Ovary (tissue), 9 donors: ENCODE data around the gene ATP9A. TPM values are rescaled to one million over a fixed set of nuclear protein-coding genes. Genes with fewer than 3 reads are reported as not detected.
"Not testable (repeated sequence)": the region's sequence is repeated elsewhere in the genome, so short reads cannot be mapped to it uniquely, and the experiment has no call there.

Source experiments
- DNase-seq, 5 donors: peaks; one replicate each; pipeline ENCODE4 v3.0.0-alpha.2; 2019 to 2020
- H3K27ac ChIP-seq, 2 donors: fragments of 200-600 bp; one replicate each; pipeline versions ENCODE4 v1.5.1 to v1.8.0; 2019 to 2022
- H3K27me3 ChIP-seq: fragments of 200-600 bp; one replicate; pipeline ENCODE4 v1.8.0; 2022
- H3K36me3 ChIP-seq: fragments of 200-600 bp; sonication (generic); one replicate; pipeline ENCODE4 v1.5.1; 2019
- H3K4me1 ChIP-seq: one replicate; pipeline ENCODE4 v1.8.1; 2013; ENCODE audit warnings: mild to moderate bottlenecking, moderate library complexity; ENCODE audit not compliant: insufficient read depth
- H3K4me3 ChIP-seq: fragments of 200-600 bp; sonication (generic); one replicate; pipeline ENCODE4 v1.5.1; 2017
- H3K9me3 ChIP-seq, 2 donors: fragments of 200-600 bp in 1 of 2; sonication (generic) in 1 of 2; one replicate each; pipeline versions ENCODE4 v1.5.1 to v1.8.1; 2013 to 2019; ENCODE audit warnings: mild to moderate bottlenecking in 1 of 2, moderate library complexity in 1 of 2
- CTCF ChIP-seq, 3 donors: fragments of 450-650 bp in 2 of 3; fragments of 200-600 bp in 1 of 3; IDR thresholded peaks; one replicate each; pipeline versions ENCODE4 v1.5.1 to v1.8.0; 2016 to 2022; ENCODE audit warnings: antibody characterized with exemption in 3 of 3, mild to moderate bottlenecking in 1 of 3
- EP300 ChIP-seq: sonication (generic); formaldehyde crosslinking; IDR thresholded peaks from one replicate; pipeline ENCODE4 v1.6.1; 2017; ENCODE audit warnings: antibody characterized with exemption
- POLR2A ChIP-seq: fragments of 450-650 bp; IDR thresholded peaks from one replicate; pipeline ENCODE4 v1.6.1; 2017; ENCODE audit warnings: antibody characterized with exemption, mild to moderate bottlenecking, moderate library complexity
- WGBS, 3 donors: extraction: QIAGEN DNeasy Blood & Tissue Kit in 1 of 3; methylation state at CpG; one replicate each; pipeline versions ENCODE4 v1.1.5 to v1.1.7; 2013 to 2017; 5-methylcytosine and 5-hydroxymethylcytosine counted together
- intact Hi-C, 4 donors: fragments of 100-400 bp; cut with DNase I; formaldehyde crosslinking; loops; one replicate each; pipeline versions ENCODE4 v1.11.0 to v1.15.1; 2022 to 2023
- polyA plus RNA-seq, 2 donors: library from polyadenylated mRNA; stranded (reverse); fragments of 200-250 nt in 1 of 2; fragments of 350-450 nt in 1 of 2; fragmentation: Illumina TruSeq in 1 of 2; extraction: RNeasy Lipid Tissue Mini Kit (QIAGEN cat#74804) in 1 of 2; gene quantifications; one replicate each; pipeline ENCODE4 v1.2.3, GENCODE V29; 2013 to 2014
- total RNA-seq, 7 donors: library from RNA; depleted of rRNA in 2 of 7; stranded (reverse); fragments of >200 nt in 2 of 7; fragmentation: NEBNext Ultra II Directional in 3 of 7; extraction: Animal tissue kit (Norgen Biotek cat#: 25700) in 3 of 7; gene quantifications; one replicate each; pipeline versions ENCODE4 v1.1.0 to v1.2.4, GENCODE V29; 2016 to 2023
- donor health status: DM: no; HTN: no; CAD: no; lungs with moderate emphysema.
- donor health status: DM: no; HTN: no; CAD: no.
- donor health status: Bipolar disorder and iron deficiency.
- donor health status: DM: yes; HTN: yes; CAD: no.
- donor health status: DM: no; HTN: no; CAD: no.
- donor health status: DM: yes; HTN: yes; CAD: no.

Gene ATP9A
- total and polyA plus RNA-seq, 9 donors: 12.9 to 44.6 (median 29.2) TPM

- Histone ChIP-seq H3K27ac (no peak overlapping the region), H3K27me3 (no peaks in the 10 kb centered on the region), H3K9me3 (no peaks in the 10 kb centered on the region), H3K4me1 (peaks cover 4% of the 10 kb centered on the region), H3K36me3 (no peaks in the 10 kb centered on the region), H3K4me3 (no peak overlapping the region)
- no peak for DNase-seq
- 94 to 98% (median 98%) methylated on average over 4 of the region's 4 CpGs for WGBS, 3 donors
- no peak for TF ChIP-seq CTCF (IDR thresholded peaks at IDR 0.05)
- intact Hi-C loops: no loop called here
These were observed 4.0 kb upstream of the ATP9A start for GRCh38 chr20:51772236-51772635.

- 93 to 96% (median 93%) methylated on average over 9 of the region's 9 CpGs for WGBS, 3 donors
- intact Hi-C loops: no loop called here
- H3K36me3 ChIP-seq: no peaks in the 10 kb centered on the region
- peaks cover 5% of the 10 kb centered on the region for H3K4me1 ChIP-seq
- H3K27ac ChIP-seq: no peak overlapping the region
- no peaks in the 10 kb centered on the region for H3K27me3 ChIP-seq
- H3K9me3 ChIP-seq: no peaks in the 10 kb centered on the region
- no peak for DNase-seq
- H3K4me3 ChIP-seq: no peak overlapping the region
- TF ChIP-seq CTCF (IDR thresholded peaks at IDR 0.05): no peak
- TF ChIP-seq EP300: no peak
- no peak for TF ChIP-seq POLR2A
These were observed 1.9 kb upstream of the ATP9A start for GRCh38 chr20:51769976-51770615.

GRCh38 chr20:51768759-51769517, 748 bp upstream of the ATP9A start:
- intact Hi-C loops: no loop called here
- Histone ChIP-seq H3K9me3 (no peaks in the 10 kb centered on the region), H3K4me3 (no peak overlapping the region), H3K27me3 (no peaks in the 10 kb centered on the region), H3K36me3 (no peaks in the 10 kb centered on the region), H3K27ac (no peak overlapping the region), H3K4me1 (peaks cover 5% of the 10 kb centered on the region)
- WGBS, 3 donors: 18 to 29% (median 28%) methylated on average over 11 to 16 of the region's 16 CpGs
- peak in 3 of 5 donors; percentile 34 to 53 (median 41) for DNase-seq
- no peak for TF ChIP-seq CTCF (IDR thresholded peaks at IDR 0.05)
- TF ChIP-seq EP300: no peak
- no peak for TF ChIP-seq POLR2A

- Histone ChIP-seq H3K27me3 (no peaks in the 10 kb centered on the region), H3K4me3 (peak overlapping the region; percentile 77), H3K36me3 (no peaks in the 10 kb centered on the region), H3K4me1 (peaks cover 5% of the 10 kb centered on the region), H3K9me3 (no peaks in the 10 kb centered on the region), H3K27ac (peak overlapping the region; percentile 39 to 54)
- peak; percentile 70 to 81 (median 73) for DNase-seq
- no peak for TF ChIP-seq POLR2A
- peak in 2 of 3 donors; percentile 20 to 21 for TF ChIP-seq CTCF (IDR thresholded peaks at IDR 0.05)
- intact Hi-C loops: no loop called here
- WGBS, 3 donors: 0 to 3% (median 2%) methylated on average over 58 to 61 of the region's 61 CpGs
These were observed 960 bp downstream of the ATP9A start for GRCh38 chr20:51766994-51767866.

- H3K9me3 ChIP-seq, intact Hi-C loops, H3K27me3 ChIP-seq, H3K4me3 ChIP-seq, H3K36me3 ChIP-seq, DNase-seq, H3K4me1 ChIP-seq, H3K27ac ChIP-seq: not testable (repeated sequence)
- 83 to 86% (median 83%) methylated on average over 10 of the region's 10 CpGs for WGBS, 3 donors
These were observed 2.8 kb downstream of the ATP9A start for GRCh38 chr20:51765381-51765780.
